Neural crest cell (in vitro differentiated cells): ENCODE results near the gene KLHL20. TPM values are rescaled to one million over a fixed set of nuclear protein-coding genes. Genes with fewer than 3 reads are reported as not detected.
"Not testable (repeated sequence)": the region's sequence is repeated elsewhere in the genome, so short reads cannot be mapped to it uniquely, and the experiment has no call there.

Source experiments
- DNase-seq: peaks from one replicate; pipeline ENCODE4 v3.0.0; 2021; ENCODE audit warnings: low read depth, mixed read lengths, low spot score
- H3K27ac Mint-ChIP-seq: one replicate; pipeline ENCODE4 v1.8.0; 2021; ENCODE audit warnings: mild to moderate bottlenecking, mixed read lengths; ENCODE audit not compliant: unreplicated experiment
- H3K27me3 Mint-ChIP-seq: 2 replicates; pipeline ENCODE4 v1.8.0; 2021; ENCODE audit warnings: low read depth, mild to moderate bottlenecking, mixed read lengths
- H3K36me3 Mint-ChIP-seq: 2 replicates; pipeline ENCODE4 v1.8.0; 2021; ENCODE audit warnings: low read depth, mild to moderate bottlenecking, mixed read lengths
- H3K4me1 Mint-ChIP-seq: 2 replicates; pipeline ENCODE4 v1.8.0; 2021; ENCODE audit warnings: mixed read lengths
- H3K4me3 Mint-ChIP-seq: one replicate; pipeline ENCODE4 v1.8.0; 2021; ENCODE audit warnings: mild to moderate bottlenecking, mixed read lengths
- H3K9me3 Mint-ChIP-seq: 2 replicates; pipeline ENCODE4 v1.8.0; 2021; ENCODE audit warnings: mixed read lengths
- CTCF ChIP-seq: fragments of 200-600 bp; sonication (generic); conservative IDR thresholded peaks from 2 replicates; pipeline ENCODE4 v1.5.0; 2021; ENCODE audit warnings: antibody characterized with exemption, mild to moderate bottlenecking
- total RNA-seq: library from RNA; stranded (reverse); gene quantifications from 2 replicates; pipeline ENCODE4 v1.2.1, GENCODE V29; 2021

KLHL20 gene
- total RNA-seq, 1 donor from 2014 or later = 21.9 TPM

GRCh38 chr1:173775578-173776226 lies 60.9 kb downstream of the KLHL20 start:
- no peak for DNase-seq
- H3K27me3 Mint-ChIP-seq = no peaks in the 10 kb centered on the region
- no peak overlapping the region for H3K4me3 Mint-ChIP-seq
- no peak overlapping the region for H3K27ac Mint-ChIP-seq
- H3K9me3 Mint-ChIP-seq = no peaks in the 10 kb centered on the region
- H3K4me1 Mint-ChIP-seq = no peaks in the 10 kb centered on the region
- TF ChIP-seq CTCF = no peak
- H3K36me3 Mint-ChIP-seq = peaks cover 38% of the 10 kb centered on the region

- Mint-ChIP-seq H3K36me3 (peaks cover 48% of the 10 kb centered on the region), H3K9me3 (no peaks in the 10 kb centered on the region), H3K27ac (no peak overlapping the region), H3K27me3 (no peaks in the 10 kb centered on the region), H3K4me3 (no peak overlapping the region), H3K4me1 (no peaks in the 10 kb centered on the region)
- no peak for TF ChIP-seq CTCF
- no peak for DNase-seq
Measured at GRCh38 chr1:173779936-173780335, 65.2 kb downstream of the KLHL20 start.

GRCh38 chr1:173784997-173785396 lies 70.2 kb downstream of the KLHL20 start:
- DNase-seq = no peak
- Mint-ChIP-seq H3K4me1 (no peaks in the 10 kb centered on the region), H3K4me3 (no peak overlapping the region), H3K27ac (no peak overlapping the region), H3K9me3 (no peaks in the 10 kb centered on the region), H3K27me3 (no peaks in the 10 kb centered on the region), H3K36me3 (peaks cover 16% of the 10 kb centered on the region)
- TF ChIP-seq CTCF = no peak

- Mint-ChIP-seq H3K27me3 (no peaks in the 10 kb centered on the region), H3K27ac (no peak overlapping the region), H3K4me3 (no peak overlapping the region), H3K9me3 (no peaks in the 10 kb centered on the region), H3K36me3 (peaks cover 11% of the 10 kb centered on the region), H3K4me1 (no peaks in the 10 kb centered on the region)
- no peak for TF ChIP-seq CTCF
- no peak for DNase-seq
Measured at GRCh38 chr1:173789841-173790240, 75.1 kb downstream of the KLHL20 start.

GRCh38 chr1:173798078-173798477 lies 83.3 kb downstream of the KLHL20 start:
- Mint-ChIP-seq H3K9me3 (no peaks in the 10 kb centered on the region), H3K36me3 (peaks cover 21% of the 10 kb centered on the region), H3K4me1 (no peaks in the 10 kb centered on the region), H3K4me3 (no peak overlapping the region), H3K27ac (no peak overlapping the region), H3K27me3 (no peaks in the 10 kb centered on the region)
- no peak for DNase-seq
- no peak for TF ChIP-seq CTCF

- H3K4me3 Mint-ChIP-seq, H3K27me3 Mint-ChIP-seq, H3K4me1 Mint-ChIP-seq: not testable (repeated sequence)
Measured at GRCh38 chr1:173799995-173800394, 85.2 kb downstream of the KLHL20 start.

More at GRCh38 chr1:173799995-173800394, 85.2 kb downstream of the KLHL20 start:
- peaks cover 15% of the 10 kb centered on the region for H3K36me3 Mint-ChIP-seq
- H3K9me3 Mint-ChIP-seq, DNase-seq, H3K27ac Mint-ChIP-seq: not testable (repeated sequence)
